GM12891 (cell line): ENCODE data around the gene JMJD6.

Source experiments
- POLR2A ChIP-seq: IDR thresholded peaks from 2 replicates; pipeline ENCODE4 v1.6.1; 2011; ENCODE audit warnings: low read depth, low read length, control low read depth
- SPI1 ChIP-seq: IDR thresholded peaks from 2 replicates; pipeline ENCODE4 v1.6.1; 2011; ENCODE audit warnings: low read depth, low read length, control low read depth

DNA sequence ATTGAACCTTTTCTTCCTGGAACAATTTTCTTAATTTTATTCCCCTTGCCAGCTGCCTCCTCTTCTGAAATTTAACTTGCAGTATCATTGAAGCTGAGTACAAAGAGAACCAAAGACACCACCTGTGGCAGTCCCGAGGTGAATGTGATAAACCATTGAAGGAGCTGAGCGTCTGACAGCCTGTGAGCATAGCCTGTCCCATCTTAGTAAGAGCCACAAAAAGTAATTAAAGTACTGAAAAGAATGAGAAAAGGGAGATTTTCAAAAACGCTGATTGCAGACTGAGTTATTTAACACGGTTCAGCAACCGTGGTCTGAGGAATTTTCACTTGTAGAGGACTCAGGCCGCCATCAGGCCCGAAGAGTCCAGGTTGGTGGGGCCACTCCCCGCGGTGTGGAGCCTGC is 55.7 kb downstream of the JMJD6 start:
- TF ChIP-seq POLR2A (no peak), SPI1 (no peak)
